ENCODE results near the gene RCC2. TPM values are rescaled to one million over a fixed set of nuclear protein-coding genes. Genes with fewer than 3 reads are reported as not detected.

Gene RCC2
- total RNA-seq, 3 donors from 2014 or later: 21.1 to 39.0 (median 33.2) TPM

DNA sequence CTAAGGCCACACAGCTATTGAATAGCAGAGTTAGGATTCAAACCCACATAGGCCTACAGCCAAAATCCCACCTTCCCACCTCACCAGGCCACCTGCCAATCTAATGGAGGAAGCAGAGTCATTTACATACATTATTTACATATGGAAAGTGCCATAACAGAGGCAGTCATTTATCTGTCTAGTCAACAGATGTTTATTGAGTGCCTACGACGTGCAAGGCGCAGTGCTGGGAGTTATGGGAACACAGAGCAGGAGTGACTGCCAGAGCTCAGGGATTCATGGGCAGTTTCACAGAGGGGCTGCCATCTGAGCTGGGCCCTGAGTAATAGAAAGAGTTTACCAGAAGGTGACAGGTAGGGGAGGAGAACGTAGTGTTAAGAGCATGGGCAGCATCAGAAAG is 77.8 kb downstream of the RCC2 start:
- peaks cover 0 to 4% of the 10 kb centered on the region in 2 donors for H3K9me3 ChIP-seq
- DNase-seq (ENCODE audit: low spot score in 2 of 2): no peak
- H3K27me3 ChIP-seq: peaks cover 0 to 3% of the 10 kb centered on the region in 2 donors
- no peaks in the 10 kb centered on the region for H3K36me3 ChIP-seq
- H3K4me1 ChIP-seq: no peaks in the 10 kb centered on the region
- H3K27ac ChIP-seq: no peak overlapping the region
- H3K4me3 ChIP-seq: no peak overlapping the region
- intact Hi-C loops (cut with DNase I; ENCODE audit: low total_unique reads): no loop called here
- TF ChIP-seq POLR2A (IDR thresholded peaks at IDR 0.05) (no peak), POLR2AphosphoS5 (IDR thresholded peaks at IDR 0.05) (no peak)
- TF ChIP-seq, protein P1, sequence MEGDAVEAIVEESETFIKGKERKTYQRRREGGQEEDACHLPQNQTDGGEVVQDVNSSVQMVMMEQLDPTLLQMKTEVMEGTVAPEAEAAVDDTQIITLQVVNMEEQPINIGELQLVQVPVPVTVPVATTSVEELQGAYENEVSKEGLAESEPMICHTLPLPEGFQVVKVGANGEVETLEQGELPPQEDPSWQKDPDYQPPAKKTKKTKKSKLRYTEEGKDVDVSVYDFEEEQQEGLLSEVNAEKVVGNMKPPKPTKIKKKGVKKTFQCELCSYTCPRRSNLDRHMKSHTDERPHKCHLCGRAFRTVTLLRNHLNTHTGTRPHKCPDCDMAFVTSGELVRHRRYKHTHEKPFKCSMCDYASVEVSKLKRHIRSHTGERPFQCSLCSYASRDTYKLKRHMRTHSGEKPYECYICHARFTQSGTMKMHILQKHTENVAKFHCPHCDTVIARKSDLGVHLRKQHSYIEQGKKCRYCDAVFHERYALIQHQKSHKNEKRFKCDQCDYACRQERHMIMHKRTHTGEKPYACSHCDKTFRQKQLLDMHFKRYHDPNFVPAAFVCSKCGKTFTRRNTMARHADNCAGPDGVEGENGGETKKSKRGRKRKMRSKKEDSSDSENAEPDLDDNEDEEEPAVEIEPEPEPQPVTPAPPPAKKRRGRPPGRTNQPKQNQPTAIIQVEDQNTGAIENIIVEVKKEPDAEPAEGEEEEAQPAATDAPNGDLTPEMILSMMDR (IDR thresholded peaks at IDR 0.05): no peak

DNA sequence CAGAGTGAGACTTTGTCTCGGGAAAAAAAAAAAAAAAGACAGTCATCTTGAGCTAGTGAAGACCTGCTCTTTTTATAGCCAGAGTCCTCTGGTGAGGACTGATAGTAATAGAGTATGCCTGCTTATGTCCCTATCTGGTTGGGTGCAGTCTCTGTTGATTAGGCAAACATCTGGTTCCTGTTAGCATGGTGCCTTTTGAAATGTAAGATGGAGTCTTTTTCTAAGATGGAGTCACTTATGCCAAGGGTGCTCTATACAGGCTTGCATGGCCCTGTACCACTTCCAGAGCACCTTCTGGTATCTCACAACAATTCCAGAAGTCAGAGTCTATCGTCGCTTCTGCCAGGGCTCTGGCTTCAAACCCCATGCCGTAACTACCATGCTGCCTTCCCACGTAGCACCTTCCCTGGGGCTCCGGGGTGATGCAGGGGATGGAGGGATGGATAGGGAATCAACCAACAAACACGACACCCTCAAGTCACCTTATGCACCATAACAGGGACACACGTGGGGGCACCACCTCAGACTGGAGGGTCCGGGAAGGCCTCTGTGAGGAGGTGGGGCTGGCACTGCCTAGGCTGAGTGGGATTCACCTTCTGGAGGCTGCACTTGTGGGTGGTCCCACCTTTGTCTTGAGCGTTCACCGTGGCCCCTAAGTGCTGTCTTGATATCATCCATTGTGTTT is 79.1 kb downstream of the RCC2 start:
- no peak overlapping the region for H3K27ac ChIP-seq
- no peak for DNase-seq (ENCODE audit: low spot score in 2 of 2)
- H3K27me3 ChIP-seq: no peaks in the 10 kb centered on the region
- TF ChIP-seq, protein P1 (IDR thresholded peaks at IDR 0.05): no peak
- no peak for TF ChIP-seq POLR2AphosphoS5 (IDR thresholded peaks at IDR 0.05)
- no peak for TF ChIP-seq POLR2A (IDR thresholded peaks at IDR 0.05)
- no peaks in the 10 kb centered on the region for H3K4me1 ChIP-seq
- H3K36me3 ChIP-seq: no peaks in the 10 kb centered on the region
- H3K9me3 ChIP-seq: peaks cover 0 to 4% of the 10 kb centered on the region in 2 donors
- no peak overlapping the region for H3K4me3 ChIP-seq
- intact Hi-C loops (cut with DNase I; ENCODE audit: low total_unique reads): no loop called here

DNA sequence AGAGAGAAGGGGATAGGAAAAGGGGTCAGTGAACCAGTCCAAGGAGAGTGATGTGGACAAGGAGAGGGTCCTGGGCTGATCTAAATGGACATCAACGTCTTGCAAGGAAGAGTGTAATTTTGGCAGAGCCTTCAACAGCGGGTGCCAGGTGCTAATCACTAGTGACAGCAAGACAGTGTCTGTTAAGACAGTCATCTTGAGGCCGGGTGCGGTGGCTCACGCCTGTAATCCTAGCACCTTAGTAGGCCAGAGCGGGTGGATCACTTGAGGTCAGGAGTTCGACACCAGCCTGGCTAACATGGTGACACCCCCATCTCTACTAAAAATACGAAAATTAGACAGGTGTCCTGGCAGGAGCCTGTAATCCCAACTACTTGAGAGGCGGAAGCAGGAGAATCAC is 79.7 kb downstream of the RCC2 start:
- H3K27ac ChIP-seq: no peak overlapping the region
- TF ChIP-seq, protein P1 (IDR thresholded peaks at IDR 0.05): no peak
- TF ChIP-seq POLR2AphosphoS5 (IDR thresholded peaks at IDR 0.05) (no peak), POLR2A (IDR thresholded peaks at IDR 0.05) (no peak)
- peaks cover 0 to 4% of the 10 kb centered on the region in 2 donors for H3K9me3 ChIP-seq
- DNase-seq (ENCODE audit: low spot score in 2 of 2): no peak
- no peaks in the 10 kb centered on the region for H3K36me3 ChIP-seq
- intact Hi-C loops (cut with DNase I; ENCODE audit: low total_unique reads): no loop called here
- H3K4me1 ChIP-seq: no peaks in the 10 kb centered on the region
- H3K4me3 ChIP-seq: no peak overlapping the region
- no peaks in the 10 kb centered on the region for H3K27me3 ChIP-seq

DNA sequence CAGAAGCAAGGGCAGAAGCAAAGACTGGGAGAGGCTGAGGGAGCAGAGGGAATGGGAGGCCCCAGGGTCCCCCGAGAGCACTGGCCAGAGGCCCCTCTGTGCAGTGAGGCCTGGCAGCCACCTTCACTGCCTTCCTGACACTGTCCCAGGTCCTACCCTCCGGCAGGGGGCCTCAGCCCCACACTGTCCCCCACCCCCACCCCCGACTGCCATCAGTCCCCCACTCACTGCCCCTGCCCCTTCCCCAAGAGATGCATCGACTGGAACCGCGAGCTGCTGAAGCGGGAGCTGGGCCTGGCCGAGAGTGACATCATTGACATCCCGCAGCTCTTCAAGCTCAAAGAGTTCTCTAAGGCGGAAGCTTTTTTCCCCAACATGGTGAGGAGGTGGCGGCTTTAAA is 80.4 kb downstream of the RCC2 start:
- H3K36me3 ChIP-seq: no peaks in the 10 kb centered on the region
- intact Hi-C loops (cut with DNase I; ENCODE audit: low total_unique reads): no loop called here
- H3K4me1 ChIP-seq: no peaks in the 10 kb centered on the region
- no peak overlapping the region for H3K27ac ChIP-seq
- no peak for TF ChIP-seq POLR2AphosphoS5 (IDR thresholded peaks at IDR 0.05)
- TF ChIP-seq POLR2A (IDR thresholded peaks at IDR 0.05): no peak
- no peaks in the 10 kb centered on the region for H3K27me3 ChIP-seq
- DNase-seq (ENCODE audit: low spot score in 2 of 2): no peak
- no peak overlapping the region for H3K4me3 ChIP-seq
- no peaks in the 10 kb centered on the region for H3K9me3 ChIP-seq

DNA sequence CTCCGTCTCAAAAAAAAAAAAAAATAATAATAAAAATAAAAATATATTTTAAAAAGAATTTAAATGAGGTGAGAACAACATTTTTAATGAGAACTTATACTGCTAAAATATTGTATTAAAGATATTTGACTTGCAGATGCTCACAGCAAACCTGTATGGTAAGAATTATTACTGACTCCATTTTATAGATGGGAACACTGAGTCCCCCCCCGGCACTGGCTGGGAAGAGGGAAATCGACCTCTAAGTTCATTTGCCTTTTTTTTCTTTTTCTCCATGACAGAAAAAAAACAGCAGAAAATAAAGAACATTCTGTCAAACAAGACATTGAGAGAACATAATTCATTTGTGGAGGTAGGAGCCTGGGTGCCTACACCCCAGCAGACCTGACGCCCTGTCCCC is 80.9 kb downstream of the RCC2 start:
- intact Hi-C loops (cut with DNase I; ENCODE audit: low total_unique reads): no loop called here
- TF ChIP-seq POLR2AphosphoS5 (IDR thresholded peaks at IDR 0.05) (no peak), POLR2A (IDR thresholded peaks at IDR 0.05) (no peak)
- TF ChIP-seq, protein P1 (IDR thresholded peaks at IDR 0.05): no peak
- Histone ChIP-seq H3K36me3 (no peaks in the 10 kb centered on the region), H3K4me3 (no peak overlapping the region), H3K27me3 (no peaks in the 10 kb centered on the region), H3K9me3 (no peaks in the 10 kb centered on the region), H3K4me1 (no peaks in the 10 kb centered on the region), H3K27ac (no peak overlapping the region)
- DNase-seq (ENCODE audit: low spot score in 2 of 2): no peak

Other genes starting within 250 kb of the RCC2 start
- under 1 TPM in 1 of 3 donors, not detected in 2; 0.33 TPM for gene PADI1, start 234.5 kb downstream of the RCC2 start, total RNA-seq
- not detected for gene PADI3, start 190.6 kb downstream of the RCC2 start, total RNA-seq
- gene PADI4, start 131.5 kb downstream of the RCC2 start, total RNA-seq: 1 to 10 TPM in 1 of 3 donors, not detected in 2; 1.3 TPM
- not detected for gene PADI6, start 67.5 kb downstream of the RCC2 start, total RNA-seq
- gene ARHGEF10L, start 100.0 kb upstream of the RCC2 start, total RNA-seq: 10 to 100 TPM; 36.7 to 51.4 (median 49.8) TPM